Ovary (tissue), 3 donors: ENCODE measurements around the gene ABCC12.
"Not testable (repeated sequence)": the region's sequence is repeated elsewhere in the genome, so short reads cannot be mapped to it uniquely, and the experiment has no call there.

Experiments used
- CTCF ChIP-seq, 3 donors: fragments of 450-650 bp in 2 of 3; fragments of 200-600 bp in 1 of 3; IDR thresholded peaks; one replicate each; pipeline versions ENCODE4 v1.5.1 to v1.8.0; 2016 to 2022; ENCODE audit warnings: antibody characterized with exemption in 3 of 3, mild to moderate bottlenecking in 1 of 3
- EP300 ChIP-seq: sonication (generic); formaldehyde crosslinking; IDR thresholded peaks from one replicate; pipeline ENCODE4 v1.6.1; 2017; ENCODE audit warnings: antibody characterized with exemption
- POLR2A ChIP-seq: fragments of 450-650 bp; IDR thresholded peaks from one replicate; pipeline ENCODE4 v1.6.1; 2017; ENCODE audit warnings: antibody characterized with exemption, mild to moderate bottlenecking, moderate library complexity
- donor health status: DM: no; HTN: no; CAD: no.

GRCh38 chr16:48166617-48167016 is 10.8 kb upstream of the ABCC12 start:
- not testable (repeated sequence) for TF ChIP-seq CTCF (IDR thresholded peaks at IDR 0.05); POLR2A; EP300
